MCF 10A (cell line): ENCODE data around the gene PLCB1. TPM values are rescaled to one million over a fixed set of nuclear protein-coding genes. Genes with fewer than 3 reads are reported as not detected.

Experiments
- BruUV-seq: library from RNA; stranded (reverse); fragments of 400-500 nt; replicated peaks from 2 replicates; lab custom pipeline; 2021; lab: Mats Ljungman, UMichigan
- CTCF ChIA-PET: fragments of 300-600 bp; sonication (Branson Sonifier 250); formaldehyde crosslinking; extraction: SDS; loops from one replicate; lab custom pipeline; 2021; ENCODE audit warnings: antibody characterized with exemption, inconsistent platforms; lab: Yijun Ruan, JAX
- POLR2A ChIA-PET: fragments of 300-600, 350-650 bp; sonication (Branson Sonifier 250); formaldehyde crosslinking; extraction: SDS; loops from one replicate; lab custom pipeline; 2020; ENCODE audit warnings: antibody characterized with exemption, inconsistent platforms; lab: Yijun Ruan, JAX
- DNase-seq: peaks from one replicate; pipeline ENCODE4 v3.0.0-alpha.2; 2018; ENCODE audit not compliant: unreplicated experiment
- H3K27ac Mint-ChIP-seq: one replicate; pipeline ENCODE4 v1.8.0; 2022; ENCODE audit warnings: mild to moderate bottlenecking, low read depth, mixed read lengths; ENCODE audit not compliant: unreplicated experiment
- H3K27me3 Mint-ChIP-seq: one replicate; pipeline ENCODE4 v1.8.0; 2022; ENCODE audit warnings: mixed read lengths; ENCODE audit not compliant: insufficient read depth, unreplicated experiment
- H3K36me3 Mint-ChIP-seq: one replicate; pipeline ENCODE4 v1.8.0; 2022; ENCODE audit warnings: mild to moderate bottlenecking, moderate library complexity, mixed read lengths; ENCODE audit not compliant: insufficient read depth, unreplicated experiment
- H3K4me1 Mint-ChIP-seq: one replicate; pipeline ENCODE4 v1.8.0; 2022; ENCODE audit warnings: mixed read lengths; ENCODE audit not compliant: insufficient read depth, unreplicated experiment
- H3K4me3 Mint-ChIP-seq: one replicate; pipeline ENCODE4 v1.8.0; 2022; ENCODE audit warnings: mild to moderate bottlenecking, moderate library complexity, mixed read lengths; ENCODE audit not compliant: unreplicated experiment
- H3K9me3 Mint-ChIP-seq: one replicate; pipeline ENCODE4 v1.8.0; 2022; ENCODE audit warnings: mixed read lengths; ENCODE audit not compliant: unreplicated experiment
- CTCF ChIP-seq: fragments of 200-600 bp; IDR thresholded peaks from one replicate; pipeline ENCODE4 v1.8.0; 2022; ENCODE audit warnings: antibody characterized with exemption, mild to moderate bottlenecking; ENCODE audit not compliant: unreplicated experiment
- intact Hi-C: fragments of 100-400 bp; cut with micrococcal nuclease; formaldehyde crosslinking; loops from 2 replicates; pipeline ENCODE4 v1.14.1; 2022
- total RNA-seq: library from RNA; stranded (reverse); gene quantifications from 2 replicates; pipeline ENCODE4 v1.2.3, GENCODE V29; 2022

Gene PLCB1
- total RNA-seq, 1 experiment from 2014 or later = 5.9 TPM

DNA sequence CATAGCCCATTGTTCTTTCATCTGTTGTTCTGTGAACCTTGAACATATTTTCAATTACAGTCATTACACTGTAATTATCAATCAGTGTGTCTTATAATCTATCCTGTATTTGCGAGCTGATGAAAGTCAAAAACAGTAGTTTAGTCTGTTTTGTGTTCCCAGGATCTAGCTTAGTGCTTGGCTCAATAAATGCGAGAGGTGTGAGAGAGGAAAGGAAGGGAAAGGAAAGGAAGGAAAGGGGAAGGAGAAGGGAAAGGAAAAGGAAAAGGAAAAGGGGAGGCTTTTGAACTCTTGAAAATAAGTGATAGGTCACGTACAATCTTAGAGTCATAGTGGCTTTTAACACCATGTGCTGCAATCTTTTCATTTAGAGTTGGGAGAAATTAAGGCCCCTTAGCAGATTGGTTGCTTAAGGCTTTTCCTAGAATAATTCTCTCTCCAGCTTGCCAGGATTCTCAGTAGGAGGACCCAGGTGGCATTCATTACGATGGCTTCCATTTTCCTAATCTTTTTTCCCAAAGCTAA lies 503.0 kb downstream of the PLCB1 start:
- Mint-ChIP-seq H3K4me1 (no peaks in the 10 kb centered on the region), H3K27me3 (no peaks in the 10 kb centered on the region), H3K4me3 (no peak overlapping the region), H3K27ac (peak overlapping the region; percentile 14), H3K9me3 (no peaks in the 10 kb centered on the region), H3K36me3 (peaks cover under 1% of the 10 kb centered on the region)
- no peak for TF ChIP-seq CTCF
- no peak for DNase-seq
- CTCF ChIA-PET = interaction anchor here (0.6 to 1.4 kb wide), 6 partner anchors 15 to 507 kb away, joined by 3 to 5 read pairs (median 4); no protein-coding TSS in a partner anchor
- POLR2A ChIA-PET = interaction anchor here (0.7 kb wide), 1 partner anchor 50 kb away, joined by 3 read pairs; no protein-coding TSS in a partner anchor
- no TSS peak for BruUV-seq
- intact Hi-C loops = no loop called here

GRCh38 chr20:8635837-8636236 lies 503.8 kb downstream of the PLCB1 start:
- H3K4me3 Mint-ChIP-seq = no peak overlapping the region
- intact Hi-C loops = no loop called here
- H3K9me3 Mint-ChIP-seq = no peaks in the 10 kb centered on the region
- no peaks in the 10 kb centered on the region for H3K27me3 Mint-ChIP-seq
- H3K4me1 Mint-ChIP-seq = no peaks in the 10 kb centered on the region
- H3K27ac Mint-ChIP-seq = no peak overlapping the region
- no peak for TF ChIP-seq CTCF
- no peak for DNase-seq
- no peaks in the 10 kb centered on the region for H3K36me3 Mint-ChIP-seq
- ChIA-PET POLR2A (no interaction called here), CTCF (interaction anchor here (0.6 to 1.4 kb wide), 2 partner anchors 16 to 124 kb away, joined by 4 read pairs; no protein-coding TSS in a partner anchor)
- BruUV-seq = no TSS peak

GRCh38 chr20:8639112-8639778 lies 507.2 kb downstream of the PLCB1 start:
- no peak for TF ChIP-seq CTCF
- Mint-ChIP-seq H3K36me3 (no peaks in the 10 kb centered on the region), H3K27me3 (no peaks in the 10 kb centered on the region), H3K4me3 (no peak overlapping the region), H3K9me3 (no peaks in the 10 kb centered on the region), H3K4me1 (peaks cover 15% of the 10 kb centered on the region), H3K27ac (no peak overlapping the region)
- ChIA-PET CTCF (interaction anchor here (0.5 to 0.8 kb wide), 2 partner anchors 18 to 531 kb away, joined by 3 to 7 read pairs; no protein-coding TSS in a partner anchor), POLR2A (no interaction called here)
- intact Hi-C loops = no loop called here
- no TSS peak for BruUV-seq
- DNase-seq = no peak

DNA sequence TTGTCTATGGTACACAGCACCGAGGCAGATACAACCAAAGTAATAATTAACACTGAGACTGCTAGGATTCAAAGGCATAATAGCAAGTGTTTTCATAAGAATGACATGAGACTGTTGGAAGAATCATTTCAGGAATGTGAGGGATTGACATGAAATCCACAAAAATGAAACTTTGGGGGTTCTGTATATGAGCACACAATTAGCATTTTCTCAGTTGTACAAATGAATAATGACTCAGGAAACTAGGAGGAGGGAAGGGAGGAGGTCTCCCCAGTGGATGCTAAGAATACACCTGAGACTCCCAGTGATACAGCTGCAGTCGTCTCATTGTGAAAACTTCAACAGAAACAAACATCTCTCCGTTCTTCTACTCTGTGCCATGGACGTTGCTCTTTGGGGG lies 508.4 kb downstream of the PLCB1 start:
- intact Hi-C loops = loop anchor here (1.0 kb wide), 1 partner anchor 20 kb away; no protein-coding TSS in a partner anchor
- no TSS peak for BruUV-seq
- Mint-ChIP-seq H3K4me1 (peaks cover 19% of the 10 kb centered on the region), H3K27me3 (no peaks in the 10 kb centered on the region), H3K27ac (no peak overlapping the region), H3K9me3 (no peaks in the 10 kb centered on the region), H3K36me3 (no peaks in the 10 kb centered on the region), H3K4me3 (no peak overlapping the region)
- no peak for TF ChIP-seq CTCF
- ChIA-PET POLR2A (no interaction called here), CTCF (interaction anchor here (0.7 kb wide), 1 partner anchor 1615 kb away, joined by 3 read pairs; no protein-coding TSS in a partner anchor)
- DNase-seq = no peak
